ENCODE results near the gene CNGA1. TPM values are rescaled to one million over a fixed set of nuclear protein-coding genes. Genes with fewer than 3 reads are reported as not detected.
A peak's percentile ranks its signal among the peaks of the same experiment; 100 is the strongest.
"Not testable (repeated sequence)": the region's sequence is repeated elsewhere in the genome, so short reads cannot be mapped to it uniquely, and the experiment has no call there.

The CNGA1 gene
- polyA plus RNA-seq, 1 experiment = not detected

- H3K4me3 ChIP-seq (ENCODE audit: low read depth, low read length) = no peak overlapping the region
- CTCF ChIA-PET = interaction anchor here (0.6 to 1.5 kb wide), 2 partner anchors 26 to 236 kb away, joined by 3 read pairs; no protein-coding TSS in a partner anchor
- no peak for TF ChIP-seq CTCF (IDR thresholded peaks at IDR 0.05; ENCODE audit: low read depth, low read length)
- DNase-seq (ENCODE audit: low read depth, low spot score) = no peak
- H3K27ac ChIP-seq (ENCODE audit: low read depth, low read length) = no peak overlapping the region
- POLR2A ChIA-PET = no interaction called here
- no peaks in the 10 kb centered on the region; the same call in 1 of the 2 replicates for H3K9me3 ChIP-seq (ENCODE audit: control insufficient read depth, insufficient read depth, low read length)
- H3K27me3 ChIP-seq (ENCODE audit: control insufficient read depth, insufficient read depth, low read length) = no peaks in the 10 kb centered on the region
Measured at GRCh38 chr4:48008021-48008596, 8.4 kb downstream of the CNGA1 start.

GRCh38 chr4:48005781-48006180 lies 10.7 kb downstream of the CNGA1 start:
- TF ChIP-seq CTCF (IDR thresholded peaks at IDR 0.05; ENCODE audit: low read depth, low read length) = no peak
- ChIA-PET POLR2A (no interaction called here), CTCF (no interaction called here)
- Histone ChIP-seq H3K27me3 (ENCODE audit: control insufficient read depth, insufficient read depth, low read length) (no peaks in the 10 kb centered on the region), H3K27ac (ENCODE audit: low read depth, low read length) (no peak overlapping the region), H3K4me3 (ENCODE audit: low read depth, low read length) (no peak overlapping the region), H3K9me3 (ENCODE audit: control insufficient read depth, insufficient read depth, low read length) (no peaks in the 10 kb centered on the region; the same call in 1 of the 2 replicates)
- DNase-seq (ENCODE audit: low read depth, low spot score) = no peak

GRCh38 chr4:48003568-48003967 lies 12.9 kb downstream of the CNGA1 start:
- POLR2A ChIA-PET; H3K27me3 ChIP-seq (ENCODE audit: control insufficient read depth, insufficient read depth, low read length); H3K9me3 ChIP-seq (ENCODE audit: control insufficient read depth, insufficient read depth, low read length); DNase-seq (ENCODE audit: low read depth, low spot score); H3K4me3 ChIP-seq (ENCODE audit: low read depth, low read length); H3K27ac ChIP-seq (ENCODE audit: low read depth, low read length): not testable (repeated sequence)
- CTCF ChIA-PET = interaction anchor here (0.8 to 2.4 kb wide), 5 partner anchors 82 to 542 kb away, joined by 3 to 6 read pairs (median 3); no protein-coding TSS in a partner anchor
- peak; percentile 42 for TF ChIP-seq CTCF (IDR thresholded peaks at IDR 0.05; ENCODE audit: low read depth, low read length)

GRCh38 chr4:48002267-48002666 lies 14.2 kb downstream of the CNGA1 start:
- ChIA-PET CTCF (interaction anchor here (0.6 to 1.5 kb wide), 4 partner anchors 32 to 140 kb away, joined by 3 to 5 read pairs (median 4); no protein-coding TSS in a partner anchor), POLR2A (no interaction called here)
- no peaks in the 10 kb centered on the region; the same call in 1 of the 2 replicates for H3K9me3 ChIP-seq (ENCODE audit: control insufficient read depth, insufficient read depth, low read length)
- no peak for DNase-seq (ENCODE audit: low read depth, low spot score)
- H3K27ac ChIP-seq (ENCODE audit: low read depth, low read length) = no peak overlapping the region
- H3K27me3 ChIP-seq (ENCODE audit: control insufficient read depth, insufficient read depth, low read length) = no peaks in the 10 kb centered on the region
- no peak for TF ChIP-seq CTCF (IDR thresholded peaks at IDR 0.05; ENCODE audit: low read depth, low read length)
- no peak overlapping the region for H3K4me3 ChIP-seq (ENCODE audit: low read depth, low read length)

- DNase-seq (ENCODE audit: low read depth, low spot score) = no peak
- POLR2A ChIA-PET = no interaction called here
- Histone ChIP-seq H3K4me3 (ENCODE audit: low read depth, low read length) (no peak overlapping the region), H3K27me3 (ENCODE audit: control insufficient read depth, insufficient read depth, low read length) (no peaks in the 10 kb centered on the region), H3K27ac (ENCODE audit: low read depth, low read length) (no peak overlapping the region), H3K9me3 (ENCODE audit: control insufficient read depth, insufficient read depth, low read length) (no peaks in the 10 kb centered on the region; the same call in 1 of the 2 replicates)
- TF ChIP-seq CTCF (IDR thresholded peaks at IDR 0.05; ENCODE audit: low read depth, low read length) = no peak
- CTCF ChIA-PET = no interaction called here
Measured at GRCh38 chr4:47996021-47996420, 20.5 kb downstream of the CNGA1 start.

- H3K9me3 ChIP-seq (ENCODE audit: control insufficient read depth, insufficient read depth, low read length); CTCF ChIA-PET; H3K4me3 ChIP-seq (ENCODE audit: low read depth, low read length); H3K27me3 ChIP-seq (ENCODE audit: control insufficient read depth, insufficient read depth, low read length); POLR2A ChIA-PET; H3K27ac ChIP-seq (ENCODE audit: low read depth, low read length); DNase-seq (ENCODE audit: low read depth, low spot score): not testable (repeated sequence)
Measured at GRCh38 chr4:47992475-47992874, 24.0 kb downstream of the CNGA1 start.
